A549 (cell line): ENCODE measurements around the gene KCNE4. TPM values are rescaled to one million over a fixed set of nuclear protein-coding genes. Genes with fewer than 3 reads are reported as not detected.

Experiments used
- ATAC-seq, 2 experiments: fragments of 200-7000 bp in 1 of 2; fragments of >200 bp in 1 of 2; cut with Nextera tagmentation in 1 of 2; cut with Tn5 transposase in 1 of 2; 3 replicates each; pipeline versions ENCODE4 v1.8.0 to v1.9.1; 2018 to 2020; ENCODE audit warnings: mild to moderate bottlenecking in 1 of 2, moderate library complexity in 1 of 2
- CTCF ChIA-PET: fragments of 300-600 bp; sonication (Branson Sonifier 250); formaldehyde crosslinking; extraction: SDS; loops from one replicate; lab custom pipeline; 2021; ENCODE audit warnings: antibody characterized with exemption, inconsistent platforms; lab: Yijun Ruan, JAX
- POLR2A ChIA-PET: fragments of 350-600 bp; formaldehyde crosslinking; extraction: SDS; loops from one replicate; lab custom pipeline; 2021; ENCODE audit warnings: antibody characterized with exemption, inconsistent platforms; lab: Yijun Ruan, JAX
- DNase-seq, 2 experiments: peaks; one replicate each; pipeline versions ENCODE4 v3.0.0 to v3.0.0-alpha.2; 2011 to 2016; ENCODE audit warnings: low read depth in 1 of 2, low spot score in 1 of 2
- FAIRE-seq: peaks from 2 replicates; lab custom pipeline; 2011; peaks lifted over from hg19 to GRCh38; lab: Jason Lieb, UNC
- H3K27ac ChIP-seq, 2 experiments: fragments of >200 bp; sonication (Bioruptor Twin); formaldehyde crosslinking; 3 replicates each; pipeline ENCODE4 v1.5.1; 2016 to 2017
- H3K4me1 ChIP-seq: fragments of >200 bp; sonication (Bioruptor Twin); formaldehyde crosslinking; 3 replicates; pipeline ENCODE4 v1.6.1; 2016
- H3K4me2 ChIP-seq: fragments of >200 bp; sonication (Bioruptor Twin); formaldehyde crosslinking; 3 replicates; pipeline ENCODE4 v1.6.1; 2016
- H3K4me3 ChIP-seq: fragments of >200 bp; sonication (Bioruptor Twin); formaldehyde crosslinking; 3 replicates; pipeline ENCODE4 v1.5.1; 2016
- H3K9me3 ChIP-seq: fragments of >200 bp; sonication (Bioruptor Twin); formaldehyde crosslinking; 3 replicates; pipeline ENCODE4 v1.6.1; 2016
- CBX8 ChIP-seq: fragments of 200-600 bp; sonication (generic); IDR thresholded peaks from 2 replicates; pipeline ENCODE4 v1.6.1; 2016
- CEBPB ChIP-seq, 2 experiments: fragments of >200 bp in 1 of 2; sonication (Bioruptor Twin) in 1 of 2; formaldehyde crosslinking in 1 of 2; IDR thresholded peaks; 2 replicates each; pipeline ENCODE4 v1.6.1; 2012 to 2016
- EHMT2 ChIP-seq: fragments of 200-600 bp; sonication (generic); IDR thresholded peaks from 2 replicates; pipeline ENCODE4 v1.6.1; 2016; ENCODE audit warnings: antibody characterized with exemption, low read depth, mild to moderate bottlenecking, moderate library complexity
- ESRRA ChIP-seq: fragments of 150-350 bp; IDR thresholded peaks from 2 replicates; pipeline ENCODE4 v1.6.1; 2014; ENCODE audit warnings: mild to moderate bottlenecking, low read length, borderline replicate concordance
- HOXA7 ChIP-seq: fragments of 250-450 bp; sonication (Bioruptor Pico); IDR thresholded peaks from 2 replicates; pipeline ENCODE4 v1.5.0; 2020; ENCODE audit warnings: mild to moderate bottlenecking, moderate library complexity
- KDM1A ChIP-seq: fragments of 200-600 bp; sonication (generic); IDR thresholded peaks from 2 replicates; pipeline ENCODE4 v1.6.1; 2016; ENCODE audit warnings: low read depth, mild to moderate bottlenecking
- NFE2L2 ChIP-seq: fragments of 150-350 bp; conservative IDR thresholded peaks from 2 replicates; pipeline ENCODE4 v1.6.1; 2014; ENCODE audit warnings: low read length
- NR3C1 ChIP-seq: fragments of >200 bp; sonication (Bioruptor Twin); formaldehyde crosslinking; IDR thresholded peaks from 3 replicates; pipeline ENCODE4 v1.6.1; 2017
- POLR2A ChIP-seq: IDR thresholded peaks from 2 replicates; pipeline ENCODE4 v1.6.1; 2012; ENCODE audit warnings: mild to moderate bottlenecking, low read length
- RARB ChIP-seq: fragments of 250-450 bp; sonication (Bioruptor Pico); IDR thresholded peaks from 2 replicates; pipeline ENCODE4 v1.8.0; 2021; ENCODE audit warnings: mild to moderate bottlenecking, moderate library complexity
- SREBF2 ChIP-seq: fragments of 450-650 bp; IDR thresholded peaks from 2 replicates; pipeline ENCODE4 v1.6.1; 2014; ENCODE audit warnings: mild to moderate bottlenecking, moderate library complexity
- TP53 ChIP-seq: fragments of 250-450 bp; sonication (Bioruptor Pico); IDR thresholded peaks from 2 replicates; pipeline ENCODE4 v1.5.0; 2021; ENCODE audit warnings: mild to moderate bottlenecking, moderate library complexity
- WGBS: methylation state at CpG from one replicate; pipeline ENCODE4 v1.1.6; 2017; ENCODE audit errors: missing lambda C conversion rate; 5-methylcytosine and 5-hydroxymethylcytosine counted together
- polyA plus RNA-seq, 4 experiments: library from polyadenylated mRNA; depleted of rRNA in 3 of 4; stranded (reverse); fragments of >200 nt; fragmentation: RNase III in 1 of 4; extraction: RNeasy Plus Mini Kit Qiagen cat#74134 plus additional on column Dnase treatment in 1 of 4; gene quantifications; 2 replicates in 3 of 4; 3 replicates in 1 of 4; pipeline ENCODE4 v1.2.3, GENCODE V29; 2011 to 2017
- TF ChIP-seq, protein P1 (sequence below): fragments of 250-450 bp; sonication (Bioruptor Pico); IDR thresholded peaks from 2 replicates; pipeline ENCODE4 v1.5.0; 2020; ENCODE audit warnings: low read depth, mild to moderate bottlenecking, moderate library complexity
- TF ChIP-seq, protein P2 (sequence below): fragments of 150-350 bp; IDR thresholded peaks from 2 replicates; pipeline ENCODE4 v1.6.1; 2014; ENCODE audit warnings: low read depth, mild to moderate bottlenecking, low read length
- TF ChIP-seq, protein P3 (sequence below): fragments of >200 bp; sonication (Bioruptor Twin); formaldehyde crosslinking; IDR thresholded peaks from 3 replicates; pipeline ENCODE4 v1.5.1; 2016
- TF ChIP-seq, protein P4 (sequence below): fragments of 200-600 bp; sonication (generic); IDR thresholded peaks from 2 replicates; pipeline ENCODE4 v1.6.1; 2016; ENCODE audit warnings: antibody characterized with exemption, mild to moderate bottlenecking, moderate library complexity

KCNE4 gene
- polyA plus RNA-seq, 2 of the 4 experiments (the other 2 are of a cell fraction) = 1.4 to 3.6 TPM

DNA sequence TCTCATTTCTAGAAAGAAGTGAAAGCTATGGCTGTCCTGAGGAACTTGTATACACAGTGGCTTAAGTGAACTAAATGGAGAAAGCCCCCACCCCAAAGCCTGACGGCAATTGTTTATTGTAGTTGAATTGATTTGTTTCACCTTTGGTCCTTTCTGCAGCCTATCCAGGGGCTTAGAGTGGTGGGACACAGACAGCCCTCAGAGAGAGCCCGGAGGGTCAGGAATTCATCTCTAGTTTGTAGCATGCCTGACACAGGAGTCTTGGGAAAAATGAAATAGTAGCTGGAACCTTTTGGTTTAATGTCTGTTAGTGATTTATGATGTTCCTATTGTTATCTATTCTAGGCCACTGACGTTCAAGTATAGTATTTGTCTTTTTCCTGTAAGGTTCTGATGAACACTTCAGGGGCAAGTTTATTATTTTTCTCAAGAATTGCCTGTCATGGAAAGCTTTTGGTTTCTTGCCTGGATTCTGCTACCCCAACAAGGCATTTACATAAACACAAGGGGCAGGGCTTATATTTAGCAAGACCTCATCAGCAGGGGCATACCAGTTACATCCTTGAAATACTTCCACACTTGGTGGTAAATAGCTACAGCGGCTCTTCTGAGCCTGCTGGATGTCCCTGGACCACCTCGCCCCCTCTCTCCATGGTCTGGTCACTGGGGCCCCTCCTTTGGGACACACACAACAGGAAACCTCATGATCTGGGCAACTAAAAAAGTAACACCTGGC is 44.4 kb downstream of the KCNE4 start:
- FAIRE-seq = no peak
- TF ChIP-seq TP53 (CRISPR knock-in tag) (no peak), SREBF2 (no peak), NR3C1 (no peak)
- TF ChIP-seq, protein P1, sequence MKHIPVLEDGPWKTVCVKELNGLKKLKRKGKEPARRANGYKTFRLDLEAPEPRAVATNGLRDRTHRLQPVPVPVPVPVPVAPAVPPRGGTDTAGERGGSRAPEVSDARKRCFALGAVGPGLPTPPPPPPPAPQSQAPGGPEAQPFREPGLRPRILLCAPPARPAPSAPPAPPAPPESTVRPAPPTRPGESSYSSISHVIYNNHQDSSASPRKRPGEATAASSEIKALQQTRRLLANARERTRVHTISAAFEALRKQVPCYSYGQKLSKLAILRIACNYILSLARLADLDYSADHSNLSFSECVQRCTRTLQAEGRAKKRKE = no peak
- Histone ChIP-seq H3K27ac (no peak overlapping the region), H3K9me3 (no peaks in the 10 kb centered on the region), H3K4me2 (no peak overlapping the region), H3K4me3 (no peak overlapping the region), H3K4me1 (no peaks in the 10 kb centered on the region; the same call in 2 of the 3 replicates)
- DNase-seq = no peak
- WGBS = 74% methylated on average over 5 of the region's 5 CpGs
- CTCF ChIA-PET = interaction anchor here (1.0 to 1.4 kb wide), 3 partner anchors 13 to 125 kb away, joined by 3 to 4 read pairs (median 3); no protein-coding TSS in a partner anchor
- POLR2A ChIA-PET = no interaction called here
- ATAC-seq = no peak

DNA sequence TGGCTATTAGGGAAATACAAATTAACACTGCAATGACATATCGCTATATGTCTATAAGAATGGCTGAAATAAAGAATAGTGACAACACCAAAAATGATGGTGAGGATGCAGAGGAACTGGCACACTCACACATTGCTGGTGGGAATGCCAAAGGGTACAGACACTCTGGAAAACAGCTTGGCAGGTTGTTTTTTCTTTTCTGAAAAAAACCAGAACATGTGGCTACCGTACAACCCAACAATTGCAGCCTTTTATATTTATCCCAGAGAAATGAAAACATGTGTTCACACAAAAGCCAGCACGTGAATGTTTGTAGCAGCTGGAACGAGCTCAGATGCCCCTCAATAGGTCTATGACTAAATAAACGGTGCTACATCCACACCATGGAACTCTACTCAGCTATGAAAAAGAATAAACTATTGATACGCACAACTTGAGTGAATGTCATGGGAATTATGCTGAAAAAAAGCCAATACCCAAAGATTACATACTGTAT is 45.9 kb downstream of the KCNE4 start:
- TF ChIP-seq RARB (no peak), POLR2A (no peak), HOXA7 (CRISPR knock-in tag) (no peak), CBX8 (no peak), CEBPB (IDR thresholded peaks at IDR 0.05) (no peak), NFE2L2 (no peak), EHMT2 (no peak)
- TF ChIP-seq, protein P2, sequence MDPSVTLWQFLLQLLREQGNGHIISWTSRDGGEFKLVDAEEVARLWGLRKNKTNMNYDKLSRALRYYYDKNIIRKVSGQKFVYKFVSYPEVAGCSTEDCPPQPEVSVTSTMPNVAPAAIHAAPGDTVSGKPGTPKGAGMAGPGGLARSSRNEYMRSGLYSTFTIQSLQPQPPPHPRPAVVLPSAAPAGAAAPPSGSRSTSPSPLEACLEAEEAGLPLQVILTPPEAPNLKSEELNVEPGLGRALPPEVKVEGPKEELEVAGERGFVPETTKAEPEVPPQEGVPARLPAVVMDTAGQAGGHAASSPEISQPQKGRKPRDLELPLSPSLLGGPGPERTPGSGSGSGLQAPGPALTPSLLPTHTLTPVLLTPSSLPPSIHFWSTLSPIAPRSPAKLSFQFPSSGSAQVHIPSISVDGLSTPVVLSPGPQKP = no peak
- DNase-seq (no peak), FAIRE-seq (no peak), ATAC-seq (no peak)
- H3K9me3 ChIP-seq = no peaks in the 10 kb centered on the region
- CTCF ChIA-PET = interaction anchor here (0.6 to 1.1 kb wide), 2 partner anchors 123 to 126 kb away, joined by 3 to 5 read pairs; no protein-coding TSS in a partner anchor
- POLR2A ChIA-PET = no interaction called here
- H3K27ac ChIP-seq = no peak overlapping the region
- WGBS = 70% methylated on average over 6 of the region's 6 CpGs
- no peak overlapping the region for H3K4me3 ChIP-seq
- H3K4me2 ChIP-seq = no peak overlapping the region
- no peaks in the 10 kb centered on the region; the same call in 2 of the 3 replicates for H3K4me1 ChIP-seq

DNA sequence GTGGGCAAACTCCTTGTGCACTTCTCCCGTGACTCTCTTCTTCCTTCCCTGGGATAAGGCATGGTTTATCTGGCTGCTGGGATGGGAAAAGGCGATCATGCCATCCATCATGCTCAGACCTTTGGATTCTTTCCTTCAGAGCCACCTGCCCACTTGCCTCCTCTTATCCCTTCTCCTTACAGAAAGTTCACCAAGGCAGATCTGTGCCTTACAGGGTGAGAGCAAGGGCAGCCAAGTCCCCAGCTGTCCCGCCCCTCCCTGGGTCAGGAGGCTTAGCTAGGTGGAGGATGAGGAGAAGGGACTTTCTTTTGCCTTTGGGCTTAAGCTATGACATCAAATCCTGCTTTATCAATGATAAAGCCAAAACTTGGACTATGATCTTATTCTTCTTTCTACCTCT is 47.6 kb downstream of the KCNE4 start:
- POLR2A ChIA-PET = no interaction called here
- Histone ChIP-seq H3K4me3 (no peak overlapping the region), H3K4me1 (no peaks in the 10 kb centered on the region; the same call in 2 of the 3 replicates), H3K27ac (peak overlapping the region in 1 of 2 experiments; percentile 20; a peak in 1 of 6 replicates), H3K9me3 (no peaks in the 10 kb centered on the region), H3K4me2 (no peak overlapping the region)
- DNase-seq = no peak
- no peak for FAIRE-seq
- no peak for ATAC-seq
- TF ChIP-seq, protein P3, sequence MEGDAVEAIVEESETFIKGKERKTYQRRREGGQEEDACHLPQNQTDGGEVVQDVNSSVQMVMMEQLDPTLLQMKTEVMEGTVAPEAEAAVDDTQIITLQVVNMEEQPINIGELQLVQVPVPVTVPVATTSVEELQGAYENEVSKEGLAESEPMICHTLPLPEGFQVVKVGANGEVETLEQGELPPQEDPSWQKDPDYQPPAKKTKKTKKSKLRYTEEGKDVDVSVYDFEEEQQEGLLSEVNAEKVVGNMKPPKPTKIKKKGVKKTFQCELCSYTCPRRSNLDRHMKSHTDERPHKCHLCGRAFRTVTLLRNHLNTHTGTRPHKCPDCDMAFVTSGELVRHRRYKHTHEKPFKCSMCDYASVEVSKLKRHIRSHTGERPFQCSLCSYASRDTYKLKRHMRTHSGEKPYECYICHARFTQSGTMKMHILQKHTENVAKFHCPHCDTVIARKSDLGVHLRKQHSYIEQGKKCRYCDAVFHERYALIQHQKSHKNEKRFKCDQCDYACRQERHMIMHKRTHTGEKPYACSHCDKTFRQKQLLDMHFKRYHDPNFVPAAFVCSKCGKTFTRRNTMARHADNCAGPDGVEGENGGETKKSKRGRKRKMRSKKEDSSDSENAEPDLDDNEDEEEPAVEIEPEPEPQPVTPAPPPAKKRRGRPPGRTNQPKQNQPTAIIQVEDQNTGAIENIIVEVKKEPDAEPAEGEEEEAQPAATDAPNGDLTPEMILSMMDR = no peak
- TF ChIP-seq KDM1A = no peak
- no peak for TF ChIP-seq ESRRA
- TF ChIP-seq, protein P4, sequence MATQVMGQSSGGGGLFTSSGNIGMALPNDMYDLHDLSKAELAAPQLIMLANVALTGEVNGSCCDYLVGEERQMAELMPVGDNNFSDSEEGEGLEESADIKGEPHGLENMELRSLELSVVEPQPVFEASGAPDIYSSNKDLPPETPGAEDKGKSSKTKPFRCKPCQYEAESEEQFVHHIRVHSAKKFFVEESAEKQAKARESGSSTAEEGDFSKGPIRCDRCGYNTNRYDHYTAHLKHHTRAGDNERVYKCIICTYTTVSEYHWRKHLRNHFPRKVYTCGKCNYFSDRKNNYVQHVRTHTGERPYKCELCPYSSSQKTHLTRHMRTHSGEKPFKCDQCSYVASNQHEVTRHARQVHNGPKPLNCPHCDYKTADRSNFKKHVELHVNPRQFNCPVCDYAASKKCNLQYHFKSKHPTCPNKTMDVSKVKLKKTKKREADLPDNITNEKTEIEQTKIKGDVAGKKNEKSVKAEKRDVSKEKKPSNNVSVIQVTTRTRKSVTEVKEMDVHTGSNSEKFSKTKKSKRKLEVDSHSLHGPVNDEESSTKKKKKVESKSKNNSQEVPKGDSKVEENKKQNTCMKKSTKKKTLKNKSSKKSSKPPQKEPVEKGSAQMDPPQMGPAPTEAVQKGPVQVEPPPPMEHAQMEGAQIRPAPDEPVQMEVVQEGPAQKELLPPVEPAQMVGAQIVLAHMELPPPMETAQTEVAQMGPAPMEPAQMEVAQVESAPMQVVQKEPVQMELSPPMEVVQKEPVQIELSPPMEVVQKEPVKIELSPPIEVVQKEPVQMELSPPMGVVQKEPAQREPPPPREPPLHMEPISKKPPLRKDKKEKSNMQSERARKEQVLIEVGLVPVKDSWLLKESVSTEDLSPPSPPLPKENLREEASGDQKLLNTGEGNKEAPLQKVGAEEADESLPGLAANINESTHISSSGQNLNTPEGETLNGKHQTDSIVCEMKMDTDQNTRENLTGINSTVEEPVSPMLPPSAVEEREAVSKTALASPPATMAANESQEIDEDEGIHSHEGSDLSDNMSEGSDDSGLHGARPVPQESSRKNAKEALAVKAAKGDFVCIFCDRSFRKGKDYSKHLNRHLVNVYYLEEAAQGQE = no peak
- CTCF ChIA-PET = interaction anchor here (0.8 to 5.8 kb wide), 8 partner anchors 9 to 127 kb away, joined by 3 to 86 read pairs (median 6); no protein-coding TSS in a partner anchor
- 75% methylated on average over 3 of the region's 3 CpGs for WGBS
